GM21515 (cell line): Measurements from ENCODE around the gene TFDP2.
"Not testable (repeated sequence)": the region's sequence is repeated elsewhere in the genome, so short reads cannot be mapped to it uniquely, and the experiment has no call there.

Experiments used
- ATAC-seq: cut with Tn5 transposase; IDR thresholded peaks from one replicate; pipeline ENCODE4 v1.9.1; 2021; ENCODE audit not compliant: unreplicated experiment

The TFDP2 gene

GRCh38 chr3:141930801-141931200 is 218.5 kb downstream of the TFDP2 start:
- ATAC-seq = no peak

DNA sequence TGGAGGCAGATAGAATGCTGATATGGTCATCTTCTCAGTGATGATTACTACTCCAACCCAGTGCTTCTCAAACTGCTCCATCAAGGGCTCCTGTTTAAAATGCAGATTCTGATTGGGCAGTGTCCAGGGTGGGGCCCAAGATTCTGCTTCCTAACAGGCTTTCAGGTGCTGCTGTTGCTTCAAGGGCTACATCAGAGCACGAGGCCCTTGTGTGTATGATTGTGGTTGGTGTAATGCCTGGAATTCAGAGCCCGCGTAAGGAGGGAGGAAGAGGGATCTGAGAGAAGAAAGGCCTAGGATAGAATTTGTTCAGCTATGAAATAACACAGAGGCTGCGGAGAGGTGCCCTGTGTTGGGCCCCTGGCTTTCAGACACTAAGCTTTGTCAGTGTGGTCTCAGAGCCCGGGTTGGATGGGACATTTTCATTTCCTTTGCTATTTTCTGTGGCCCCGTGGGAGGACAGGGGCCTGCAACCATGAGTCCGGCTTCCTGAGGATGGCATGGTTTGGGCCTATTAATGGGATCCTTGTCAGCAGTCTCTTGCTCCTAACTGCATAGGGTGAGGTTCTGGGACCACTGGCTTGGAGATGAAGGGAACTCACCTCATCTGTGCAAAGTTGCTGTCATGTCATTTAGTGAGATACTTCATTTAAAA is 219.9 kb downstream of the TFDP2 start:
- ATAC-seq = no peak

- no peak for ATAC-seq
Observed at GRCh38 chr3:141928631-141929270, 220.6 kb downstream of the TFDP2 start.

DNA sequence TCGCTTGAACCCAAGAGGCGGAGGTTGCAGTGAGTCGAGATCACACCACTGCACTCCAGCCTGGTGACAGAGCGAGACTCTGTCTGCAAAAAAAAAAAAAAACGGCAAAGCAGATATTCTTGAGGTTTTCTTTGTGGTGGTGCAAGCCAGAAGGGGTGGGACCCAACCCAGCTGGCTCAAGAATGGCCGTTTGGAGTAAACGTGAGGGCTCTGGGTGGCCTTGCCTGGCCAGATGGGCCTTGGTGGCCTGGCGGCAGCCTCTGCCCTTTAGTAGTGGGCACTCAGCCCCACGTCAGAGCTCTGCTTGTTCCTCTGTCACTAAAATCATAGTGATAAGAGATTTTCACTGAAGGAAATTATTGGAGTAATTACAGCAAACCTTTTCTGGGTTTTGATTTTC is 222.4 kb downstream of the TFDP2 start:
- ATAC-seq = no peak

DNA sequence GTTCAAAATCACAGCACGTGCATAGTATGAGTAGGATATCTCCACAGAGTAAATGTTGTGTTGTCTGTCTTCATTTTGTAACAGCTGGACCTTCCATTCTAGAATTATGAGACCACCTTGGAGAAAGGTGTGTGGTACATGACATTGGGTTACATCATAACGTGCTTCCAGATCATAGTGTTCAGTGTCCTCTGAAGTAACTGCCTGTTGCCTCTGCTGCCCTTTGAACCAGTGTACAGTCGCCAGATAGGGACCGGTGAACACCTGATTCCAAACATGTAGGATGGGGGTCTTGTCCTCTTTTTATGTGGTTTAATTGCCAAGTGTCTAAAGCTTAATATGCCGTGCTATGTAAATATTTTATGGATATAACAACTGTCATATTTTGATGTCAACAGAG is 223.7 kb downstream of the TFDP2 start:
- ATAC-seq = not testable (repeated sequence)

GRCh38 chr3:141921316-141921715 is 228.0 kb downstream of the TFDP2 start:
- no peak for ATAC-seq

GRCh38 chr3:141920701-141921100 is 228.6 kb downstream of the TFDP2 start:
- no peak for ATAC-seq

GRCh38 chr3:141915766-141916165 is 233.6 kb downstream of the TFDP2 start:
- ATAC-seq = no peak

DNA sequence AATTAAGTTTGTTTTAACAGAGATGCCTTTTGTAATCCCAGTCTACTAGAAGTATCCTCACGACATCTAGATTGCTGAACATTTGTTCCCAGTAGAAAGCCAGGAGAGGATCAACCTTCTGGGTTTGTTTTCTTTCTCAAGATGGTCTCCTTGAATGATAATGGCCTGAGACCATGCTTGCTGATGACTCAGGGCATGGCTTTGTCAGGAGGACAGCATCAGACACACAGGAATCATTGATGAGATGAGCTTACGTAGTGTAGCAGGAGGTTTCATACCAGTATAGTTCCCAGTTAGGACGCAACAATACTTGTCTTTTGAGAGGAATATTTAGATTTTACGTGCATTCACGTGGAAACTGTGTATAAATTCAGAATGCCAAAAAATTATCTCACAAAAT is 234.3 kb downstream of the TFDP2 start:
- ATAC-seq = no peak

DNA sequence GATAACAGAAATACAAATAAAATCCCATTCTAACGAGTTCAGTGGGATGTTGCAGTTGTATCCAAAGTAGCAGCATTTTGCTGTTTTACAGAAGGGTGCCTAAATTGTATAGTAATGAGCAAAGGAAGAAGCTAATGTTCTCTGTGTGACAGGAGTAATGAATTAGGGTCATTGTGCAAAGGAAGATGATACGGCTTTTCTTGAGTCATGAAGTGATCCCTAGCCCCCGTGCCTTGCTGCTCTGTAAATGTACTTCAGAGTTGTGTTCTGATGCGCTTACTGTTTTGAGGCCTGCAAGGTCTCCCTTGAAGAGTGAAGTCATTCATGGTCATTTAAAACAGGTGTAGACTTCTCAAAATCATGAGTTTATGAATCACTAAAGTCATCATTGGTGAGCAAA is 235.0 kb downstream of the TFDP2 start:
- no peak for ATAC-seq

- ATAC-seq = no peak
Observed at GRCh38 chr3:141913150-141913811, 236.1 kb downstream of the TFDP2 start.

DNA sequence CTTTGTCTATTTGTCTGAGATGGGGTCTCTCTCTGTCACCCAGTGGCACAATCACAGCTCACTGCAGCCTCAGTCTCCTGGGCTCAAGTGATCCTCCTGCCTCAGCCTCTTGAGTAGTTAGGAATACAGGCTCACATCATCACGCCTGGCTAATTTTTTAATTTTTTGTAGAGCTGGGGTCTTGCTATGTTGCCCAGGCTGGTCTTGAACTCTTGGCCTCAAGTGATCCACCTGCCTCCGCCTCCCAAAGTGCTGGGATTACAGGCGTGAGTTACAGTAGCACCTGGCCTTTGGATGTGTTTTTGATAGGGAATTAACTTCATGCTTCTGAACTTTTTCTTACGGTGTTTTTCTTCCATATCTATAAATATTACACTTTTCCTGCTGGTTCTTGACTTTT is 239.4 kb downstream of the TFDP2 start:
- not testable (repeated sequence) for ATAC-seq

GRCh38 chr3:141909408-141909807 is 239.9 kb downstream of the TFDP2 start:
- ATAC-seq = no peak

- no peak for ATAC-seq
Observed at GRCh38 chr3:141905129-141905528, 244.2 kb downstream of the TFDP2 start.

GRCh38 chr3:141904203-141904602 is 245.1 kb downstream of the TFDP2 start:
- no peak for ATAC-seq

DNA sequence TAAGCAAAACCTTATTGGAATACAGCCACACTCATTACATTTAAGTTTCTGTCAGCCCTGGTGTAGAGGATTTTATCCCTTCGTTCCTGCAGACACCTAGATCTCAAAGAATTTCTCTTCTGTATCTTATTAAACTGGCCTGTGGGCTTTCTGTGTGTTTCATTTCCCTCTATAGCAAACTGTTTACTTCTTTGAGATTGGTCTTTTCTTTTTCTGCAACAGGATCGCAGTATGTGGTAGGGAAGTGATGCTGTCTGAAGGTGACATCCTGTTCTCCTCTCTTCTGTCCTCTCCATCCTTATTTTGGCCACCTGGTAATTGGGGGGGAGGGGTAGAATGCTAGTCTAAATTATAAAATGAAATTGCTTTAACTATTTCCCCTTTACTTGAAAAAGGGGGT is 247.4 kb downstream of the TFDP2 start:
- peak; percentile 65 for ATAC-seq

GRCh38 chr3:141900343-141900742 is 249.0 kb downstream of the TFDP2 start:
- no peak for ATAC-seq

- ATAC-seq = no peak
Observed at GRCh38 chr3:141898908-141899307, 250.4 kb downstream of the TFDP2 start.

- no peak for ATAC-seq
Observed at GRCh38 chr3:141895731-141896130, 253.6 kb downstream of the TFDP2 start.

- ATAC-seq = no peak
Observed at GRCh38 chr3:141894524-141895176, 254.7 kb downstream of the TFDP2 start.
